ENCODE measurements around the gene PDCD1LG2. TPM values are rescaled to one million over a fixed set of nuclear protein-coding genes. Genes with fewer than 3 reads are reported as not detected.
"Not testable (repeated sequence)": the region's sequence is repeated elsewhere in the genome, so short reads cannot be mapped to it uniquely, and the experiment has no call there.

Gene PDCD1LG2
- total RNA-seq (2014; rRNA removed; shearing (Covaris generic)), result not detected in 2 replicates

DNA sequence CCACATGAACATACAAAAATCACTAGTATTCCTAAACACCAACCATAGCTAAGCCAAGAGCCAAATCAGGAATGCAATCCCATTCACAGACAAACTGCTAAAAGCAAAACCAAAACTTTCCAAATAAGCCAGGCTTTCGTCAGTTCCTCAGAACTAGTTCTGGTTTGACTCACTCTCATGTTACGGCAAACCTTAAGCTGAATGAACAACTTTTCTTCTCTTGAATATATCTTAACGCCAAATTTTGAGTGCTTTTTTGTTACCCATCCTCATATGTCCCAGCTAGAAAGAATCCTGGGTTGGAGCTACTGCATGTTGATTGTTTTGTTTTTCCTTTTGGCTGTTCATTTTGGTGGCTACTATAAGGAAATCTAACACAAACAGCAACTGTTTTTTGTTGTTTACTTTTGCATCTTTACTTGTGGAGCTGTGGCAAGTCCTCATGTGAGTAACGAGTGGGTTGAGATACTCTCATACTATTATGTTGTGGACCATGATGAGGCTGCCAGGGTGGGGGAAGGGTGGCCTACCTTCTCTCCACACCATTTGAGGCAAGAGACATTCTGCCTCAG is at the start of gene PDCD1LG2:
PDCD1LG2 (plus strand) TSS at position 172 of the 572 bp plus-strand sequence. CDS start 12,016 bp downstream, outside the sequence.
- in situ Hi-C loops (cut with HindIII; ENCODE audit: low sequenced_read_pairs), result no loop called here
- no peak for DNase-seq (ENCODE audit: low spot score)

DNA sequence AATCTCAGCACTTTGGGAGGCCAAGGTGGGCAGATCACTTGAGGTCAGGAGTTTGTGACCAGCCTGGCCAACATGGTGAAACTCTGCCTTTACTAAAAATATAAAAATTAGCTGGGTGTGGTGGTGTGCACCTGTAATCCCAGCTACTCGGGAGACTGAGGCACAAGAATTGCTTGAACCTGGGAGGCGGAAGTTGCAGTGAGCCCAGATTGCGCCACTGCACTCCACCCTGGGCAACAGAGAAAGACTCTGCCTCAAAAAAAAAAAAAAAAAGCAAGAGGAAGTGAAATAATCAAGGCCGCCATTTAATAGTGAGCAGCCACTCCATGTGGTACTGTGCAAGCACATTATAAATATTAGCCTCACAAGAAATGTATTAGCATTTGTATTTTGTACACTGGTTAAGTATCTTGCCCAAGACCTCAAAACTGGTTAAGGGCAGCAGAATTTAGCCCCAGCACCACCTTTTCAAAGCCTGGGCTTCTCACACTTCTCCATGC is 45.5 kb upstream of the PDCD1LG2 start:
- DNase-seq (ENCODE audit: low spot score); in situ Hi-C loops (cut with HindIII; ENCODE audit: low sequenced_read_pairs): not testable (repeated sequence)

DNA sequence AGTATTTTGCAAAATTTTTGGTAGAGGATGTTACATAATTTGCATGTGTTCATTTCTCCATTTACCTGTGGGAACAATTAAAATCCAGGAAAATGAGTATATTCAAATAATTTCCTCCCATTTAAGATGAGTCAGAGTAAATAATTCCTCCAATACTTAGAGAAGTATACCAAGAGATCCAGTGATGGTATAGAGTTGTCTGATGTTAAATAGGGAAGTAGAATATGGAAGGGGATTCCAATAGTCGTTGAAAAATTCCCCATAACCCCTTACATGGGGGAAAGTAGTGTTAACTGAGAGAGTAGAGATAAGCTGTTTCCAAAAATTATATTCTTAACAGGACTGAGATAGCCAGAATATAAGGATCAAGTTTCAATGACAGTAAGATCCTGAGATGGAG is 44.3 kb upstream of the PDCD1LG2 start:
- DNase-seq (ENCODE audit: low spot score), result no peak
- in situ Hi-C loops (cut with HindIII; ENCODE audit: low sequenced_read_pairs), result no loop called here

DNA sequence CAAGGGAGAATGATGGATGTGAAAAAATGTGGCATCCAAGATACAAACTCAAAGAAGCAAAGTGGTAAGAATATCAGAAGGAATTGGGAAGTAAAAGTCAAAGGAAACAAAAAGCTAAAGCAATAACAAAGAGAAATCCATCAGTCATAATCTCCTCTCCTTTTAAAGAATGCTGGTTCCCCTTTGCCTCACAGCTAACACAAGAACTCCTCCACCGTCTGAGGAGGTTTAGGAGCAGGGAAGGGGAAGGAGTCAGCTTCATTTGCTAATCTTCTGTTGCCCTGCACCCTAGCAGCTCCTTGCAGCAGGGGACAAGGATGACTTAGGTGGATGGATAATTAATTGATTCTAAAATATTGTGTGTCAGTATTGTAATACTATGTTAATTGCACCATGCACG is 43.6 kb upstream of the PDCD1LG2 start:
- in situ Hi-C loops (cut with HindIII; ENCODE audit: low sequenced_read_pairs), result no loop called here
- no peak for DNase-seq (ENCODE audit: low spot score)

DNA sequence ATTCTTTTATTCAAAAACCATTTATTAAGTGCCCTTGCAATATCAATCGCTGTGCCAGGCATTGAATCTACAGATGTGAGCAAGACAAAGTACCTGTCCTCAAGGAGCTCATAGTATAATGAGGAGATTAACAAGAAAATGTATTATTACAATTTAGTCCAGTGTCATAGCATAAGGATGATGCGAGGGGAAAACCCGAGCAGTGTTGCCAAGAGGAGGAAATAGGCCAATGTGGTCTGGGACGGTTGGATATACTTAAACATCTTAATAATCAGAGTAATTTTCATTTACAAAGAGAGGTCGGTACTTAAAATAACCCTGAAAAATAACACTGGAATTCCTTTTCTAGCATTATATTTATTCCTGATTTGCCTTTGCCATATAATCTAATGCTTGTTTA is 41.5 kb upstream of the PDCD1LG2 start:
- in situ Hi-C loops (cut with HindIII; ENCODE audit: low sequenced_read_pairs), result no loop called here
- no peak for DNase-seq (ENCODE audit: low spot score)

DNA sequence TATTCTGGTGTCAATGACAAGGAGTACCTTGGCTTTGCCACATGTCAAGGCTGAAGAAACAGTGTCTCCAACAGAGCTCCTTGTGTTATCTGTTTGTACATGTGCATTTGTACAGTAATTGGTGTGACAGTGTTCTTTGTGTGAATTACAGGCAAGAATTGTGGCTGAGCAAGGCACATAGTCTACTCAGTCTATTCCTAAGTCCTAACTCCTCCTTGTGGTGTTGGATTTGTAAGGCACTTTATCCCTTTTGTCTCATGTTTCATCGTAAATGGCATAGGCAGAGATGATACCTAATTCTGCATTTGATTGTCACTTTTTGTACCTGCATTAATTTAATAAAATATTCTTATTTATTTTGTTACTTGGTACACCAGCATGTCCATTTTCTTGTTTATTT is 40.2 kb upstream of the PDCD1LG2 start:
- in situ Hi-C loops (cut with HindIII; ENCODE audit: low sequenced_read_pairs), result no loop called here
- DNase-seq (ENCODE audit: low spot score), result no peak

DNA sequence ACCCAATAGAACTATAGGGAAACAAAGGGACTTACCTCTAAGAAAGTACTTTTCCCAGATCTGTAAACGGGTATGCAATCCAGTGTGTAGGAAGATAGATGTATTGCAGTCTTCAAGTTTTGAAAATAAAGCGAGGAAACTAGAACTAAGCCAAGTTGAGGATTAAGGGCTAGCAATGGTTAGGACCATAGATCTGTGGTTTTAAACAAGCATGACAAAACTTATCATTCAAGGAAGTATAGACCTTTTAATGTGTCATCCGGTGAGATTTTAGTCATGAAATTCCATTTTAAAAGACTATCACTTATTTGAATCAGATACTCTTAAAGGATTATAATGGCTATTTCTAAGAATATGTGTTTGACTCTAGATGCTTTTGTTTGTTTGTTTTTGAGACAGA is 39.5 kb upstream of the PDCD1LG2 start:
- DNase-seq (ENCODE audit: low spot score), result no peak
- in situ Hi-C loops (cut with HindIII; ENCODE audit: low sequenced_read_pairs), result no loop called here

DNA sequence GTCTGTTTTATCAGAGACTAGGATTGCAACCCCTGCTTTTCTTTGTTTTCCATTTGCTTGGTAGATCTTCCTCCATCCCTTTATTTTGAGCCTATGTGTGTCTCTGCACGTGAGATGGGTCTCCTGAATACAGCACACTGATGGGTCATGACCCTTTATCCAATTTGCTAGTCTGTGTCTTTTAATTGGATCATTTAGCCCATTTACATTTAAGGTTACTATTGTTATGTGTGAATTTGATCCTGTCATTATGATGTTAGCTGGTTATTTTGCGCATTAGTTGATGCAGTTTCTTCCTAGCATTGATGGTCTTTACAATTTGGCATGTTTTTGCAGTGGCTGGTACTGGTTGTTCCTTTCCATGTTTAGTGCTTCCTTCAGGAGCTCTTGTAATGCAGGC is 34.7 kb upstream of the PDCD1LG2 start:
- DNase-seq (ENCODE audit: low spot score); in situ Hi-C loops (cut with HindIII; ENCODE audit: low sequenced_read_pairs): not testable (repeated sequence)

DNA sequence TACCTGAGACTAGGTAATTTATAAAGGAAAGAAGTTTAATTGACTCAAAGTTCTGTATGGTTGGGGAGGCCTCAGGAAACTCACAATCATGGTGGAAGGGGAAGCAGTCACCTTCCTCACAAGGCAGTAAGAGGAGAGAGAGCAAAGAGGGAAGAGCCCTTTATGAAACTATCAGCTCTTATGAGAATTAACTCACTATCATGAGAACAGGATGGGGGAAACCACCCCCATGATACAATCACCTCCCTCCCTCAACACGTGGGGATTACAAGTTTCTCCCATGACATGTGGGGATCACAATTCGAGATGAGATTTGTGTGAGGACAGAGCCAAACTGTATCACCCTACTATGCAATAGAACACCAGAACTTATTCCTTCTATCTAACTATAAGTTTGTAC is 32.1 kb upstream of the PDCD1LG2 start:
- in situ Hi-C loops (cut with HindIII; ENCODE audit: low sequenced_read_pairs), result no loop called here
- DNase-seq (ENCODE audit: low spot score), result no peak

DNA sequence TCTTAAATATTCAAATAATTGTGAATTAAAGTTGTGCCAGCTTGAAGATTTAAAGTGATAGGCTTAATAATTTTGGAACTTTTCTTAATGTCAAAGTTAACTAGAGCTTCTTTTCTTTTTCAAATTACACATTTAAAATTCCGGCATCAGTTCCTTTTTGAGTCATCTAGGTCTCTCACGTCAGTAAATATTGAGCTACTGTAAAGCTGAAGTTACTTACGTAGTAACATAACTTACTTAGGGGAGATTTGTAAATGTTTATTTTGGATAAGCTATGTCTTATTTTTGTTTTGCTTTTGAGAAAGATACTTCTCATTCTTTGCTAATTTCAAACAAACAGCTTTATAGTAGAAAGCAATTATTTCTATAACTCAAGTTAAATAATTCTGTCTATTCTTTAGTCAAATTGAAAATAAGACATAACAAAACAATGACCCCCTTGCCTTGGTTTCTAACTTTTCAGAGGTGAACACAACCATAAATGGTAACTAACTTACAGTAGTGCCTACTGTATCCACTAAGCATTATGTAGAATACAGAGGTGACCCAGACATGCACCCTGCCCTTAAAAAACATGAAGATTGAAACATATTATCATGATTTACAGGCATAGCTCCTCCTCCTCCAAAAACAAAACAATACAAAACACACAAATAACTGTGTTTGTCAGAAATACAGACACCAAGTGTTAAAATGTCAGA is 30.2 kb upstream of the PDCD1LG2 start:
- no peak for DNase-seq (ENCODE audit: low spot score)
- in situ Hi-C loops (cut with HindIII; ENCODE audit: low sequenced_read_pairs), result no loop called here

DNA sequence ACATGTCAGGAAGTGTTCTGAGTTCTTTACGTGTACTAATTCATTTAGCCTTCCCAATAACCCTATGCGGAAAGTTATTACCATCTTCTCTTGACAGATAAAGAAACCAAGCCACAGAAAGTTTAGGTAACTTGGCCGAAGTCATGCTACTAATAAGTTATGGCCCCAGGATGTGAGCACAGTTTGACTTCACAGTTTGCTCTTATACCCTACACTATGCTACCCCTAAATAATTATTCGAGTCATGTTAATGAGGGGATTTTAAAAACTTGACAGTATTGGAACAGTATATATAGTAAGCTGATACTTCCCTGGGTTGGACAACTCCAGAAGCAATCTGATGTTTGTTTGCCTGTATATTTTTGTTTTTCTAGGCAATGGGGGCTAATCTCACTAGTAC is 29.4 kb upstream of the PDCD1LG2 start:
- in situ Hi-C loops (cut with HindIII; ENCODE audit: low sequenced_read_pairs), result no loop called here
- DNase-seq (ENCODE audit: low spot score), result no peak

DNA sequence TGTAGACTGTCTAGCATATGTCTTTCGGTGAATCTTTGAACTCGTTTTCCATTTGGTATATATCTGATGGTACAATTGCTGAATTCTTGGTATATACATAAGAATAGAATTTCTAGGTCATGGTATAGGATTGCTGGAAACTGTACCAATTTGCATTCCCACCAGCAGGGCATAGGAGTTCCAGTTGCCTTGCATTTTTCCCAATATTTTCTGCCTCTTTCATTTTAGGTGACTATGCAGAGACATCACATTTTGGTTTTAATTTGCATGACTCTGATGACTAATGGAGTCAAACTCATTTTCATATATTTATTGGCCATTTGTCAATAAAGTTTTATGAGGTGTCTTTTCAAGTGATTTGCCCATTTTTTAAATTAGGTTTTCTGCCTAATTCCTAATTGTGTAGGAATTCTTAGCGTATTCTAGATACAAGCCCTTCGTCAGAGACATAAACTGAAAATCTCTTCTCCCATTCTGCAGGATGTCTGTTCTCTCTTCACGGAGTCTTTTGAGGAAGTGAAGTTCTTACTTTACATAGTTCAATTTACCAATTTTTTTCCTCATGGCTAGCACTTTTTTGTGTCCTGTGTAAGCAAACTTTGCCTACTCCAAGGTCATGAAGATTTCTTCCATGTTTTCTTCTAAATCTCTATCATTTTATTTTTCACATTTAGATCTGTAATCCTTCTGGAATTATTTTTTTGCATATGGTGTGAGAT is 28.9 kb upstream of the PDCD1LG2 start:
- no peak for DNase-seq (ENCODE audit: low spot score)
- in situ Hi-C loops (cut with HindIII; ENCODE audit: low sequenced_read_pairs), result no loop called here

DNA sequence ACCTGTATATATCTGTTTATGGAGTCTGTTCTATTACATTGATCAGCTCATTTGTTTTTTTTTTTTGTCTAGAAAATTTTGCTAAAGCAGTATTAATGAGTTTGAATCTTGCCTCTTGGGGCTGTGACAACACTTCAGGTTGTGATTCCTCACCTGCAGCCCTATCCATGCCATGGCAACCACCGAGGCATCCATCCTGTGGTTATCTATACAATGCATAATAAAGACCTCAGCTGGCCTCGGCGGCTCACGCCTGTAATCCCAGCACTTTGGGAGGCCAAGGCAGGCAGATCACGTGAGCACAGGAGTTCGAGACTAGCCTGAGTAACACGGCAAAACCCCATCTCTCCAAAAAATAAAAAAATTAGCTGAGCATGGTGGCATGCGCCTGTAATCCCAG is 28.1 kb upstream of the PDCD1LG2 start:
- DNase-seq (ENCODE audit: low spot score), result no peak
- in situ Hi-C loops (cut with HindIII; ENCODE audit: low sequenced_read_pairs), result no loop called here

DNA sequence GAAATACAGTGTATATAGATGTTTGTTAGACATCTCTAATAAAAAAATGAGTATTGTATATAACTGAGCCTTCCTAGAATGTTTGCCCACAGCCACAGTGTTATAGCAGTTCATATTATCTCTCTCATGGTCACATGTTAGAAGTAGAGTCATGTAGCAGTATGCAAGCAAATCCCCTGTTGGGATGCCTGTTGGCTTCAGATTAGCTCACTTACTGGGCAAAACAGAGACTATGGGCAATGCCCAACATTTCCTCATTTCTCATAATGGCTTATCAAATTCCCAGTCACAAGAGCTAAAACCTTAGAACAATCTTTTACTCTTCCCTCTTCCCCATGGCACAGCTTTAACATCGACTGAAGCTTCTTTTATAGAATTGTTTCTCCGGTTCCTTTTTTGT is 27.0 kb upstream of the PDCD1LG2 start:
- no peak for DNase-seq (ENCODE audit: low spot score)
- in situ Hi-C loops (cut with HindIII; ENCODE audit: low sequenced_read_pairs), result no loop called here

DNA sequence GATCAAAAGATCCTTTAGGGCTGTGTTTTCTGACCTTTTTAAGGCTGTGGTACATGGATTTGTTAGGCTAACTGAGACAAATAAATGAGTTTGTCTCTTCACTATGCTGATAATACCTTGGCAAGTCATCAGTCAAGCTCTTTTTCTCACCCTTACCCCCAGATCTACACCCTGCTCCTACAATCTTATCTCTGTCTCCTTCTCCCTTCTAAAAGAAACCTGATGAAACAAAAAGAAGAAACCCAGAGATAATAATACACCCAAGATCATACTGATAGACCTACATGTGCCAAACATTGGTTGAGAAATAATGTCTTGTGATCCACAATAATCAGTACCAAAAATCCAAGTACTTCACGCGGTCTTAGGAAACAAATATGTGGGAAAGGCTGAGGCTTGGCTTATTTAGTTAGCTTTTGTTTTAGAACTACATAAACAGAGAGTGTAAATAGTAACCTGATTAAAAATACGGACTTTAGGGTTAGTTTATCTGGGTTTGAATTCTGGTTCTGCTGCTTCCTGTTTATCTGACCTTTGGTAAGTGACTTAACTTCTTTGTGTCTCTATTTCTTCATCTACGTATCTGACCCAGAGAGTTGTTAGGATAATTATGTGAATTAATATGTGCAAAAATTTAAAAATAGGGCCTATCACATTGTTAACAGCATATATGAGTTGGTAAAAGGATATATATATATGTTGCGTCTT is 24.8 kb upstream of the PDCD1LG2 start:
- in situ Hi-C loops (cut with HindIII; ENCODE audit: low sequenced_read_pairs), result no loop called here
- no peak for DNase-seq (ENCODE audit: low spot score)

DNA sequence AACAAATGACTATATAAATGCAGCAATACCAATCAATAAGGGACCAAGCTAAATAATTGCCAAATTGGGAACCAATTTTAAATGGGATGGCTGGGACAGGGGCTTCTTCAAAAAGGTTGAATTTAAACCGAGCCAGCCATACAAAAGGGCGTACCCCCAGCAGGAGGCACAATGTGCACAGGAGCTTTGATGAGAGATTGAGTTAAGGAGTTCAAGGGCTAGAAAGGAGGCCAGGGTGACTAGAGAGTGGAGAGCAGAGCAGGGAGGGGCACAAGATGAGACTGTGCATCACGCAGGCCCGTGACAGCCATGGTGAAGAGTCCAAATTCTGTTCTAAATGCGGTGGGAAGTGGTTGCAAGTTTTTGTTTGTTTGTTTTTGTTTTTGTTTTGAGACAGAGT is 23.3 kb upstream of the PDCD1LG2 start:
- DNase-seq (ENCODE audit: low spot score), result no peak
- in situ Hi-C loops (cut with HindIII; ENCODE audit: low sequenced_read_pairs), result no loop called here

DNA sequence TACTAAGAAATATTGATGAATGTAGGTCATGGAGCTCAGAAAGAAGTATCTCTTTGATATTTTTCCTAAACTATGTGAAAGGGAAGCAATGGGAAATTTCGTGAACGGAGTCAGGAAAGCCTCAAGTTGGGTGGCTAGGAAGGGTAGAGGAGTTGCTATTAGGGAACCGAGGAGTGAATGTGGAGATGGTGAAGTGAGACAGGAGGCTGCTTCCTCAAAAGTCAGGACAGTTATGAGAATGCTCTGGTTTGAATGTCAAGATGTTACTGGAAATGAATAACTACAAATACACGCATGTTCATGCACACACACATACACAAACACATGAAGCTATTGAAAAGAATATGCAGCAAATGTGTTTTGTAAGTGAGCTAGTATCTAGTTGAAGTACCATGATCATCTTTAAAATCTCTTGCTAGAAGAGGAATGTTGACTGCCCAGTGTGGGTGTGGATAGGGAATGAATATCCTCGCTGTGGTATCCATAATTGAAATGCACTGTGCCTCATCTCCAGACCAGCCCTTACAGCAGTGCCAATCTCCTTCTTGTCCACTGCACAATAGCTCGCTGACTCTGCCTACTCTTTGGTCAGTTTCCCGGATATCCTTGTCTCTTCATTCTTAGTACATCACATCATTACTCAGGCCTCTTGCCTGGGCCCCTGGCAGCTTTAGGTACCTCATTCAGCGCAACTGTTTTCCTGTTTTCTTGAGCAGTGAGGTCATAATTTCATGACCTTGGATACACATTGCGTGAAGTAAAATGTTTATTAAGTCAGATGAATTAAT is 21.9 kb upstream of the PDCD1LG2 start:
- no peak for DNase-seq (ENCODE audit: low spot score)
- in situ Hi-C loops (cut with HindIII; ENCODE audit: low sequenced_read_pairs), result no loop called here

DNA sequence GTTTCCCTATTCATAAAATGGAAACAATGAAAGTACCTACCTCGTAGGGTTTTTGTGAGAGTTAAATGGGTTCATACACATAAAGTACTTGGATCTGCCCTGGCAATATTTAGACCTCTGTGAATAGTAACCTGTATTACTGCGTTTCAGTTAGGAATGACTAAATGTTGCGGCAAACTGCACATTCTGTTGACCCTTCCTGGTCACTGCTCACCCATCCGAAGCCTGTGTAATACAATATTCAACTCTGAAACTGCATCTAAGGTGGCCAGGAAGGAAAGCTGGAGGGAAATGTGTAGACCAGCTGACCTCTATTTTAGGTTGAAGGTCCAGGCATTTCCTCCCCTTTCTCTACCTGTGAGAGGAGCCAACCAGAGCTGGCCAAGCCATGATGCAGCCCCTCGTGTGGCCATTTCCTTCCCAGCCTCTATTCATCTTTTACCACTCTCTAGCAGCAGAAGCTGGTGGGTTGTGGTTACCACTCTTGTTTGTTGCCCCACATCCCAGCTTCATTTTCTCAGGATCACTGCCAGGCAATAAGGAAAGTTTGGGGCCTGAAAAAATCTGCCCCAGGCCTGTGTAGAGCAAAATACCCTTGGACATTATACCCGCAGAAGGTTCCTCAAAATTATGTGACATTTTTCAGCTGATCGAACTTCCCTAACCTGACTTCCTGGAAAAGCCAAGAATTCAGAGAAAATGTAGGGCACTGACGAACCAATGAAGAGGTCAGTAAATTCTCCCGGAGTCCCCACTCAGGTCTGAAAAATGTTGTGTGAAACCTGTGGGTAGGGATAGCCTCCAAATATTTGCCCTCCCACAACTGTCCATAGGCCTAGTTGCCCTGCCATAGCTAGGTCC is 20.5 kb upstream of the PDCD1LG2 start:
- no peak for DNase-seq (ENCODE audit: low spot score)
- in situ Hi-C loops (cut with HindIII; ENCODE audit: low sequenced_read_pairs), result no loop called here

Measured in G401 (cell line).